HCT116 (cell line): ENCODE data around the gene C1orf105. TPM values are rescaled to one million over a fixed set of nuclear protein-coding genes. Genes with fewer than 3 reads are reported as not detected.

Source experiments
- ATAC-seq: fragments of 200-7000 bp; cut with Tn5 transposase; 2 replicates; pipeline ENCODE4 v1.9.1; 2020; ENCODE audit warnings: mild to moderate bottlenecking, moderate library complexity
- BruUV-seq: library from RNA; stranded (reverse); fragments of 400-500 nt; replicated peaks from 2 replicates; lab custom pipeline; 2021; lab: Mats Ljungman, UMichigan
- CTCF ChIA-PET: fragments of 300-600 bp; sonication (Branson Sonifier 250); formaldehyde crosslinking; loops from one replicate; lab custom pipeline; 2021; ENCODE audit warnings: antibody characterized with exemption; lab: Charles Lee
- POLR2A ChIA-PET: fragments of 300-600, 350-600 bp; sonication (Branson Sonifier 250); formaldehyde crosslinking; loops from one replicate; lab custom pipeline; 2021; ENCODE audit warnings: antibody characterized with exemption; lab: Charles Lee
- RAD21 ChIA-PET, 2 experiments: fragments of 300-600 bp; sonication (Branson Sonifier 250); formaldehyde crosslinking; loops; one replicate each; lab custom pipeline; 2023; ENCODE audit warnings: low total read pairs in 2 of 2; ENCODE audit not compliant: uncharacterized antibody in 2 of 2, unreplicated experiment in 2 of 2, low non-redundant PET in 1 of 2; lab: Charles Lee
- DNase-seq: peaks from one replicate; pipeline ENCODE4 v3.0.0-alpha.2; 2010; ENCODE audit warnings: low read depth, low spot score
- H2AFZ ChIP-seq: fragments of 200-600 bp; shearing (Covaris generic), sonication (generic); 2 replicates; pipeline ENCODE4 v1.6.1; 2017; ENCODE audit warnings: low read depth, mixed run types, mixed read lengths, antibody characterized with exemption, low read length; ENCODE audit not compliant: poor library complexity, severe bottlenecking
- H3K27ac ChIP-seq: 2 replicates; pipeline ENCODE4 v1.5.1; 2012; ENCODE audit warnings: low read depth, low read length
- H3K27me3 ChIP-seq: fragments of 200-600 bp; sonication (generic); 2 replicates; pipeline ENCODE4 v1.6.1; 2016; ENCODE audit warnings: mixed run types, low read length, mixed read lengths; ENCODE audit not compliant: insufficient read depth
- H3K36me3 ChIP-seq, 2 experiments: fragments of 200-500 bp in 1 of 2; fragments of 200-600 bp in 1 of 2; sonication (Bioruptor generic) in 1 of 2; sonication (generic) in 1 of 2; 2 replicates each; pipeline versions ENCODE4 v1.5.1 to v1.6.1; 2014 to 2016; ENCODE audit warnings: low read length in 2 of 2, inconsistent platforms in 1 of 2, mixed read lengths in 1 of 2, mixed run types in 1 of 2; ENCODE audit not compliant: insufficient read depth in 2 of 2, control insufficient read depth in 1 of 2
- H3K4me1 ChIP-seq, 2 experiments: fragments of 200-600 bp in 1 of 2; sonication (generic) in 1 of 2; 2 replicates each; pipeline versions ENCODE4 v1.5.1 to v1.6.1; 2012 to 2017; ENCODE audit warnings: low read length in 2 of 2, inconsistent platforms in 1 of 2, mild to moderate bottlenecking in 1 of 2, mixed read lengths in 1 of 2, mixed run types in 1 of 2, moderate library complexity in 1 of 2; ENCODE audit not compliant: insufficient read depth in 2 of 2, control insufficient read depth in 1 of 2
- H3K4me2 ChIP-seq: fragments of 200-600 bp; sonication (generic); 2 replicates; pipeline ENCODE4 v1.6.1; 2017; ENCODE audit warnings: mixed run types, low read length, mixed read lengths
- H3K4me3 ChIP-seq, 2 experiments: fragments of 200-600 bp in 1 of 2; sonication (generic) in 1 of 2; replicated peaks in 1 of 2; 2 replicates each; pipeline ENCODE4 v1.5.1; 2011 to 2016; ENCODE audit warnings: low read length in 2 of 2, control low read depth in 1 of 2, low read depth in 1 of 2, mild to moderate bottlenecking in 1 of 2, mixed read lengths in 1 of 2, mixed run types in 1 of 2
- H3K79me2 ChIP-seq: fragments of 200-600 bp; sonication (generic); 2 replicates; pipeline ENCODE4 v1.6.1; 2017; ENCODE audit warnings: mild to moderate bottlenecking, mixed run types, low read length, moderate library complexity, mixed read lengths; ENCODE audit not compliant: insufficient read depth
- H3K9ac ChIP-seq: fragments of 200-600 bp; sonication (generic); 2 replicates; pipeline ENCODE4 v1.6.1; 2016; ENCODE audit warnings: low read length, mixed read lengths
- H3K9me2 ChIP-seq: fragments of 200-600 bp; sonication (generic), shearing (Covaris generic); 2 replicates; pipeline ENCODE4 v1.6.1; 2017; ENCODE audit warnings: mixed run types, mild to moderate bottlenecking, moderate library complexity; ENCODE audit not compliant: insufficient read depth
- H3K9me3 ChIP-seq, 2 experiments: fragments of 200-500 bp in 1 of 2; fragments of 200-600 bp in 1 of 2; sonication (Bioruptor generic) in 1 of 2; sonication (generic) in 1 of 2; 2 replicates each; pipeline ENCODE4 v1.6.1; 2014 to 2017; ENCODE audit warnings: low read length in 2 of 2, mixed read lengths in 2 of 2, inconsistent platforms in 1 of 2, low read depth in 1 of 2, mild to moderate bottlenecking in 1 of 2, mixed run types in 1 of 2, moderate library complexity in 1 of 2; ENCODE audit not compliant: control insufficient read depth in 1 of 2, insufficient read depth in 1 of 2
- H4K20me1 ChIP-seq: fragments of 200-600 bp; sonication (generic), shearing (Covaris generic); 2 replicates; pipeline ENCODE4 v1.6.1; 2017; ENCODE audit warnings: mixed run types, mild to moderate bottlenecking, moderate library complexity; ENCODE audit not compliant: insufficient read depth
- ATF3 ChIP-seq: IDR thresholded peaks from 2 replicates; pipeline ENCODE4 v1.6.1; 2012
- CEBPB ChIP-seq: IDR thresholded peaks from 2 replicates; pipeline ENCODE4 v1.6.1; 2012; ENCODE audit warnings: low read depth
- EGR1 ChIP-seq: IDR thresholded peaks from 2 replicates; pipeline ENCODE4 v1.6.1; 2012; ENCODE audit warnings: low read depth
- ELF1 ChIP-seq: IDR thresholded peaks from 2 replicates; pipeline ENCODE4 v1.6.1; 2012; ENCODE audit warnings: low read depth, borderline replicate concordance
- EZH2 ChIP-seq: fragments of 200-600 bp; sonication (generic); IDR thresholded peaks from 2 replicates; pipeline ENCODE4 v1.6.1; 2017; ENCODE audit warnings: antibody characterized with exemption, mixed run types
- EZH2phosphoT487 ChIP-seq: fragments of 200-600 bp; IDR thresholded peaks from 2 replicates; pipeline ENCODE4 v1.6.1; 2018; ENCODE audit warnings: antibody characterized with exemption, borderline replicate concordance
- POLR2A ChIP-seq: IDR thresholded peaks from 2 replicates; pipeline ENCODE4 v1.7.0; 2011; ENCODE audit warnings: borderline replicate concordance; ENCODE audit not compliant: insufficient read depth, insufficient read length; ENCODE audit errors: extremely low read depth
- POLR2AphosphoS5 ChIP-seq: IDR thresholded peaks from 2 replicates; pipeline ENCODE4 v1.6.1; 2011; ENCODE audit warnings: mild to moderate bottlenecking, low read depth, low read length, moderate library complexity
- RAD21 ChIP-seq: IDR thresholded peaks from 2 replicates; pipeline ENCODE4 v1.6.1; 2012; ENCODE audit warnings: low read depth, mild to moderate bottlenecking
- SIN3A ChIP-seq: IDR thresholded peaks from 2 replicates; pipeline ENCODE4 v1.6.1; 2012; ENCODE audit warnings: low read depth
- SP1 ChIP-seq: IDR thresholded peaks from 2 replicates; pipeline ENCODE4 v1.6.1; 2012; ENCODE audit warnings: low read depth
- SRF ChIP-seq: IDR thresholded peaks from 2 replicates; pipeline ENCODE4 v1.6.1; 2012; ENCODE audit warnings: low read depth
- TCF7L2 ChIP-seq: IDR thresholded peaks from 2 replicates; pipeline ENCODE4 v1.7.0; 2011; ENCODE audit warnings: borderline replicate concordance, inconsistent platforms; ENCODE audit not compliant: insufficient read depth, insufficient read length; ENCODE audit errors: extremely low read depth
- ZFX ChIP-seq: fragments of 450-650 bp; IDR thresholded peaks from 2 replicates; pipeline ENCODE4 v1.6.1; 2017
- intact Hi-C: fragments of 100-400 bp; cut with micrococcal nuclease; formaldehyde crosslinking; loops from 2 replicates; pipeline ENCODE4 v1.10.0; 2022
- total RNA-seq: library from RNA; stranded (reverse); gene quantifications from one replicate; pipeline ENCODE4 v1.2.1, GENCODE V29; 2021; ENCODE audit not compliant: unreplicated experiment
- TF ChIP-seq, protein P1 (sequence below): IDR thresholded peaks from 2 replicates; pipeline ENCODE4 v1.6.1; 2012; ENCODE audit warnings: low read depth
- TF ChIP-seq, protein P2 (sequence below): IDR thresholded peaks from 2 replicates; pipeline ENCODE4 v1.6.1; 2012
- TF ChIP-seq, protein P3 (sequence below): IDR thresholded peaks from 2 replicates; pipeline ENCODE4 v1.6.1; 2011; ENCODE audit warnings: mild to moderate bottlenecking, low read length, moderate library complexity; ENCODE audit not compliant: insufficient replicate concordance; ENCODE audit errors: extremely low read depth

The C1orf105 gene
- total RNA-seq, 1 experiment from 2014 or later: not detected

GRCh38 chr1:172457479-172458130 lies 37.1 kb downstream of the C1orf105 start (continued):
- TF ChIP-seq, protein P1, sequence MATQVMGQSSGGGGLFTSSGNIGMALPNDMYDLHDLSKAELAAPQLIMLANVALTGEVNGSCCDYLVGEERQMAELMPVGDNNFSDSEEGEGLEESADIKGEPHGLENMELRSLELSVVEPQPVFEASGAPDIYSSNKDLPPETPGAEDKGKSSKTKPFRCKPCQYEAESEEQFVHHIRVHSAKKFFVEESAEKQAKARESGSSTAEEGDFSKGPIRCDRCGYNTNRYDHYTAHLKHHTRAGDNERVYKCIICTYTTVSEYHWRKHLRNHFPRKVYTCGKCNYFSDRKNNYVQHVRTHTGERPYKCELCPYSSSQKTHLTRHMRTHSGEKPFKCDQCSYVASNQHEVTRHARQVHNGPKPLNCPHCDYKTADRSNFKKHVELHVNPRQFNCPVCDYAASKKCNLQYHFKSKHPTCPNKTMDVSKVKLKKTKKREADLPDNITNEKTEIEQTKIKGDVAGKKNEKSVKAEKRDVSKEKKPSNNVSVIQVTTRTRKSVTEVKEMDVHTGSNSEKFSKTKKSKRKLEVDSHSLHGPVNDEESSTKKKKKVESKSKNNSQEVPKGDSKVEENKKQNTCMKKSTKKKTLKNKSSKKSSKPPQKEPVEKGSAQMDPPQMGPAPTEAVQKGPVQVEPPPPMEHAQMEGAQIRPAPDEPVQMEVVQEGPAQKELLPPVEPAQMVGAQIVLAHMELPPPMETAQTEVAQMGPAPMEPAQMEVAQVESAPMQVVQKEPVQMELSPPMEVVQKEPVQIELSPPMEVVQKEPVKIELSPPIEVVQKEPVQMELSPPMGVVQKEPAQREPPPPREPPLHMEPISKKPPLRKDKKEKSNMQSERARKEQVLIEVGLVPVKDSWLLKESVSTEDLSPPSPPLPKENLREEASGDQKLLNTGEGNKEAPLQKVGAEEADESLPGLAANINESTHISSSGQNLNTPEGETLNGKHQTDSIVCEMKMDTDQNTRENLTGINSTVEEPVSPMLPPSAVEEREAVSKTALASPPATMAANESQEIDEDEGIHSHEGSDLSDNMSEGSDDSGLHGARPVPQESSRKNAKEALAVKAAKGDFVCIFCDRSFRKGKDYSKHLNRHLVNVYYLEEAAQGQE: no peak
- TF ChIP-seq POLR2AphosphoS5 (no peak), RAD21 (no peak), ELF1 (no peak), SIN3A (no peak), EZH2 (no peak), TCF7L2 (no peak)
- TF ChIP-seq, protein P2, sequence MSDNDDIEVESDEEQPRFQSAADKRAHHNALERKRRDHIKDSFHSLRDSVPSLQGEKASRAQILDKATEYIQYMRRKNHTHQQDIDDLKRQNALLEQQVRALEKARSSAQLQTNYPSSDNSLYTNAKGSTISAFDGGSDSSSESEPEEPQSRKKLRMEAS: no peak

DNA sequence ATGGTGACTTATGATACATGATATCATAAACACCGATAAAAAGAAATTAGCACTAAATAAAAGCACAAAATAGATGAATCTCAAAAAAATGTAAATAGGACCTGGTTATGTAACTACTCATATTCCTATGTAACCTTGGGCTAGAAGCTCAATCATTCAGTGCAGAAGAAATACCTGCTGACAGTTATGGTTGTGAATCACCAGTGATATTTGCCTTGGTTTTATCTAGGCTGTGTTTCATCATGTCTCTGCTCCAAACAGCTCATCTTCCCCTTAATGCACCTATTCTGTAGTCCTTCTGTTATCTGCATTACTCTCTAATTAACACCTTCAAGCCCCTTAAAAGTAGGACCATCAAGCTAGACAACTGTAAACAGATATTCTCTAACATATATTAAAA lies 39.7 kb downstream of the C1orf105 start:
- Histone ChIP-seq H3K79me2 (no peaks in the 10 kb centered on the region), H3K9ac (no peak overlapping the region), H3K9me2 (no peaks in the 10 kb centered on the region), H3K4me2 (no peak overlapping the region), H4K20me1 (no peaks in the 10 kb centered on the region)
- ChIA-PET POLR2A (no interaction called here), RAD21 (no interaction called here)
- BruUV-seq: no TSS peak
- no peak for TF ChIP-seq EZH2
- TF ChIP-seq SP1: no peak
- TF ChIP-seq EZH2phosphoT487: no peak
- TF ChIP-seq CEBPB: no peak
- TF ChIP-seq ZFX: no peak
- TF ChIP-seq SIN3A: no peak
- no peak for TF ChIP-seq POLR2A
- TF ChIP-seq, protein P2: no peak
- no peak for TF ChIP-seq SRF
- no peak for TF ChIP-seq ATF3
- TF ChIP-seq EGR1: no peak
- TF ChIP-seq, protein P3, sequence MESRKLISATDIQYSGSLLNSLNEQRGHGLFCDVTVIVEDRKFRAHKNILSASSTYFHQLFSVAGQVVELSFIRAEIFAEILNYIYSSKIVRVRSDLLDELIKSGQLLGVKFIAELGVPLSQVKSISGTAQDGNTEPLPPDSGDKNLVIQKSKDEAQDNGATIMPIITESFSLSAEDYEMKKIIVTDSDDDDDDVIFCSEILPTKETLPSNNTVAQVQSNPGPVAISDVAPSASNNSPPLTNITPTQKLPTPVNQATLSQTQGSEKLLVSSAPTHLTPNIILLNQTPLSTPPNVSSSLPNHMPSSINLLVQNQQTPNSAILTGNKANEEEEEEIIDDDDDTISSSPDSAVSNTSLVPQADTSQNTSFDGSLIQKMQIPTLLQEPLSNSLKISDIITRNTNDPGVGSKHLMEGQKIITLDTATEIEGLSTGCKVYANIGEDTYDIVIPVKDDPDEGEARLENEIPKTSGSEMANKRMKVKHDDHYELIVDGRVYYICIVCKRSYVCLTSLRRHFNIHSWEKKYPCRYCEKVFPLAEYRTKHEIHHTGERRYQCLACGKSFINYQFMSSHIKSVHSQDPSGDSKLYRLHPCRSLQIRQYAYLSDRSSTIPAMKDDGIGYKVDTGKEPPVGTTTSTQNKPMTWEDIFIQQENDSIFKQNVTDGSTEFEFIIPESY: no peak
- TF ChIP-seq, all 23 proteins: peak for 0
- DNase-seq: no peak
- intact Hi-C loops: no loop called here
- no peak overlapping the region for H3K4me3 ChIP-seq
- H3K27ac ChIP-seq: no peak overlapping the region
- no peak for ATAC-seq
- no peak overlapping the region for H2AFZ ChIP-seq
- H3K4me1 ChIP-seq: no peaks in the 10 kb centered on the region
- H3K36me3 ChIP-seq: no peaks in the 10 kb centered on the region
- H3K9me3 ChIP-seq: no peaks in the 10 kb centered on the region
- CTCF ChIA-PET: no interaction called here
- no peaks in the 10 kb centered on the region for H3K27me3 ChIP-seq
